ENCODE measurements around the gene CAMKMT.

Gene CAMKMT

DNA sequence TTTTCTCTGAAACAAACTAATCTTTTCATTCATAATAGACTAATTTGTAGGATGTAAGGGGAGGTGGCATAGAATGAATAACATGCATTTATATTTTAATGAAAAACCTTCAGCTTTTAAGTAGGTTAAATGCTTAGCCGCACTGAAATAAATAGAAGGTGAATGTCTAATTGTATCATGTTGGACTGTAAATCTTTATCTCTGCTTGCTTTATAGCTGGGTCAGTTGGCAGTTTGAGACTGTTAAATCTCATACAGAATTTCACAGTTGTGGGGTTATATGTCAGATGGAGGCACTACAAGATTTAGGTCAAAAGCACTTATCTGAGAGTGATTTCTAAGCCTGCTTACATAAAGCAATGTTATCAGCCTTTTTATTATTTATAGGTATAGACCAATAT lies 405.0 kb downstream of the CAMKMT start:
- in situ Hi-C loops (cut with MboI; ENCODE audit: low sequenced_read_pairs), result no loop called here

DNA sequence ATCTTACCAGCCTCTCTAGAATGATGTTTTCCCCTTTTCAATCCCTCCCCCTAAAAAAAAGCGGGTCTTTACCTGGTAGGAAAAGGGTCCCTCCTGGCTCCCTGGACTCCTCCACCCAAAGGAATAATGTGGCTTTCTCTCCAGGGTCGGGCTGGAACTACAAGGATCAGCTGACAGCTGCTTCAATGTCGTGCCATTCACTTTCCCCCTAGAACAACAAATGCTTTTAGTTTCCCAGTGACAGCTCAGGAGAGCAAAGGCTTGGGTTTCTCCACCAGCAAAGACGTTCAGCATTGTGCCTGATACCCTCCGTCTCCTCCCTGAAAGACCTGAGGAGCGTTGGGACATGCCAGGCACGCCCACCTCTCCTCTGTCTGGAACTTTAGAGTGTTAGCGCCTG lies 405.9 kb downstream of the CAMKMT start:
- in situ Hi-C loops (cut with MboI; ENCODE audit: low sequenced_read_pairs), result no loop called here

DNA sequence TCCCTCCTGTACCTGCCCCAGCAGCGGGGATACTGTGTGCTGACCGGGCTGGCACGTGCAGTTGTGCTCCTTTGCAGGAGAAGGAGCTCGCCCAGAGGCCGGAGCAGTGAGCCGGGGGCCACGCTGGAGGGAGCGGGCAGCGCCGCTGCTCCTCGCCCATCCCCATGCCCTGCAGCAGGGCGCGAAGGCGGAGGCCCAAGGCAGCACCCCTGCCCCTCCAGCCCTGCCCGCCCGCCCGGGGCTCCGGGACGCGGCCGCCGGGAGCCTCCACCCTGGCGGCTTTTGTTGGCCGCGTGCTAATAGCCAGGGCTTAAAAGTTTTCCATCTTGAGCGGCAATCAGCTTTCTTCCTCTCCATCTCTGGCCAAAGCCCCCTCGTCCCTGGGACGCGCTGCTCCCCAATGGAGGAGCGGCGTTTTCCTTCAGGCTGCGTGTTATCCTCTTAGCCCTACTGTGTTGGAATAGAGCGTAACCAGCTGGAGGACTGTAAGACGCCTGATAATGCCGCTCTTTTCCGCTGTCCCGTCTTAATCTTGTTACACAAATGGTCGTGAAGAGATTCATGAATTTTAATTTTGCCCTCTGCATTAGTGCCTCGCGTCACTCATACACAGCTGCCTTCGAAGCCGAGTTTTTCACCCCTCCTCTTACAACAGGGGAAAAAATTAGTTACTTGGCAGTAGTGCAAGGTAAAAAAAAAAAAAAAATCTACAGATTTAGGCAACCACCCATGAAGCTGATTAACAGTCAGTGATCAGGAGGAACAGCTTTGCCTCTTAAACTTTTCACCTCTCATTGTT lies 406.9 kb downstream of the CAMKMT start:
- in situ Hi-C loops (cut with MboI; ENCODE audit: low sequenced_read_pairs), result no loop called here

DNA sequence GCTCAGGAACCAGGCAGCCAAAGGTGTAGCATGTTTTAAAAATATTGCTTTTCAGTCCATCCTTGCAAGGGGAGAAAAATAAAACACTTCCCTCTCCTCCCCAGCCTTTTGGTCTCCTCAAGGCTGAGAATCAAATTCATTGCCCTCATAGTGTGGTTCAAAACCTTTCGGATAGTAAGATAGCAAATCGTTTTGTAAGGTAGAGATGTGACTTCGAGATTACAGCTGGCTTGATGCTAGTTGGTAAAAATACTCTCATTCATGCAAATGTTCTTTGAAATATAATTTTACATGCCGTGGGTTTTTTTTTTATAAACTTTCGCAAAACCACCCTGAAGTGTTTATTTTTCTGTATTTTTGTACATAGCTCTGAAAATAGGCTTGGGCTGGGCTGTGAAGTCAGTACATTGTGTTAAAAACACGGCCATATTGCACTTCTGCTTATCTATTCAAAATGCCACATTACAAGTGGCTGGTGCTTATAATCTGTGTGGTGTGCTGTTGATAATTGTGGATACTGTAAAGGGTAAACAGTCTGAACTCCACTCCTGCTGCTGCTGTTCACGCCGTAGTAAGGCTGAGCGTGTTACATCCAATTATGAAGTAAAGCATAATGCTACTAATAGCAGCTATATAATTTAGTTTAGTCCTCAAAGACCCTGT lies 407.7 kb downstream of the CAMKMT start:
- in situ Hi-C loops (cut with MboI; ENCODE audit: low sequenced_read_pairs), result no loop called here

DNA sequence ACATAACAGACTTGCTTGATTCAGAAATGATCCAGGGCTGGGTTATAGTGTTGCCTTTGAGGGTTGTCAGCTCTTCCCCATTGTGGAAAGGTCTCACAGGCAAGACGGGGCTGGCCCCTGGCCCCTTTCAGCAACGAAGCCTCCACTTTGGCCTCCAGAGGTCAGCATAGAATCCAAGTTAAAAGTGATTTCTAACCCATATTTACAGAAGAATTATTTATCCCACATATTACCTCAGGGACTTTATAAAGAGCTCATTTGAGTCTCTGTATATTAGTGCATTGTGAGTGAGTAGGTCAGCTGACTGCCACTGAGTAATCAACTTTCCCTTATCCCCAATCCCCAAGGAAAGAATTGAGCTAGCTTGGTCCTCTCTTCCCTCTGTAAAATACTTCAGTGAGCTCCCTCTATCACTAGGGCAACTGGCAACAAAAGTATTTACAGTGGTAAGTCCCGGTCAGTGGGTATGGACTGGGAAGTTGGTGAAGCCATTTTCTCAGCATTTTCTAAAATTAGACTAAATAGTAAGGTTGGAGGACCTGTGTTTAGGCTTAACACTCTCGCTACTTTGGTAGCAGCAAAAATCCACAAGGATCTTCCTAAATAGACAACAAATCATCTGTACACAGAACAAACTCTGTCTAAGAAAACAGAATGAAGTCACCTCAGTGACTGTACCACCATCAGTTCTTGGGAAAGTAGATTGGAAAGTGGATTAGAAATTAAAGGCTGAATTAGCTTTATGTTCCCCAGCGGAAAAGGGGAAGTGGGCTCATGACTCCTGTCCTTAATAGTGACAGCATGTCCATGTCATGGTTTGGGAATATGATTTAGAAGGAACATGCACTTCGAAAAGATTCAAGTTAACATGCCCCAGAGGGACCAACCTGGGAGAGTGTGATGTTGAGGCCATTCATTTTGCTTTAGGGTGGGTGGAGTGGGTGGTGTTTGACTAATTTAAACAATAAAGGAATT lies 408.8 kb downstream of the CAMKMT start:
- in situ Hi-C loops (cut with MboI; ENCODE audit: low sequenced_read_pairs), result no loop called here

DNA sequence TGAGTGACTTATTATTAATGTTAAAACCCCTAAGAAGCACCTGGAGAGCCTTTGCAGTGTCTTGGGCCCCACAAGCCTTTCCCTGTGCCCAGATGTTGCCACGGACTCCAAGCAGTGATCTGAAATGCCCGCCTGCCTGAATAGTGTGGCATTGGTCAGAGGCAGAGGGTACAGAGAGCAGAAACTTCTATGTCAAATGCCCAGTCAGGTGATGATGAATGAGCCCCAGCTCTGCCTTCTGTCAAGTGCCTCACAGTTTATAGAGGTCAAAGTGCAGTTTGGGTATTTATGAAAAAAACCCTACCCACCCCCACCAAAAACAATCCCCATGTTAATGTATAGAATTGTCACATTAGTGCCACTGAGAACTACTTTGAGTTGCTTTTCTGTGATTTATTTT lies 409.8 kb downstream of the CAMKMT start:
- in situ Hi-C loops (cut with MboI; ENCODE audit: low sequenced_read_pairs), result no loop called here

DNA sequence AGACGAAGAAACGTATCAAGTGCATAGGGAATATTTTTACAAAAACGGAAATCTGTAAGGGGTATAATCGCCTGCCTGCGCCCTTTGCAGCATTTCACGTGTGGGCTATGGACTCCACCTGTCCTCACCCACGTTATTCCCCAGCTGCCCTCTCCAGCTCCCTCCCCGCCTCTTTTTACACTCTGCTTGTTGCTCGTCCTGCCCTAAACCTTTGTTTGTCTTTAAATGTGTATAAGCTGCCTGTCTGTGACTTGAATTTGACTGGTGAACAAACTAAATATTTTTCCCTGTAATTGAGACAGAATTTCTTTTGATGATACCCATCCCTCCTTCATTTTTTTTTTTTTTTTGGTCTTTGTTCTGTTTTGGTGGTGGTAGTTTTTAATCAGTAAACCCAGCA lies 410.4 kb downstream of the CAMKMT start:
- in situ Hi-C loops (cut with MboI; ENCODE audit: low sequenced_read_pairs), result no loop called here

DNA sequence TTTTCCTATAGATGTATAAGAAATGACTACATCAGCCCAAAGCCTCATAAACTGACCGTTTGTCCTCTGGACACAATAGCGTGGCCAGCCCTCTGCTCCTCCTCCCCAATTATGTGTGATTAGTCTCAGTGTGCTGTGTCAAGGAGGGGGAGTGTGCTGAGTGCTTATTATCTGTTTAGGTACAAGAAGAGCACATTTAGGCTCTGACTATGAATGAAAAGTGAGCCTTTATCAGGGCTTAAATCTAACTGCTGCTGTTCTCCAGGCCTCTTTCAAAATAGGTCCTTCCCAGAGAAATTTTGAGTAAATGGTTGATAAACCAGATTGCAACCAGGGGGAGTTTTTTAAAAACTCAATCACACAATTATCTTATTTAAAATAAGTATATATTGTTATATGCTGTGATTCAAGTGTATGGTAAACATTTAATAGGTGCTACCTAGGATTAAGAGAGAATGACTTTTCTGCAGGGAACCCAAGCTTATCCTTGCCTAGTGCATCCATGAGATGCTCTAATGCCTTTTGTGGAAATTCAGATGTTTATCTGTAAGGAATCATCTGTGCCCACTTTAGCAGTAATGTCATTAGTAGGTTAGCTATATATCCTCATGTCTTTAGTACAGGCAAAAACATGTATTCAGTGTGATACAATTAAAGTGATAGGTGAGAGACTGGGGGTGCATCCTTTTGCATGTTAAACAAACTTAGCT lies 411.1 kb downstream of the CAMKMT start:
- in situ Hi-C loops (cut with MboI; ENCODE audit: low sequenced_read_pairs), result no loop called here

DNA sequence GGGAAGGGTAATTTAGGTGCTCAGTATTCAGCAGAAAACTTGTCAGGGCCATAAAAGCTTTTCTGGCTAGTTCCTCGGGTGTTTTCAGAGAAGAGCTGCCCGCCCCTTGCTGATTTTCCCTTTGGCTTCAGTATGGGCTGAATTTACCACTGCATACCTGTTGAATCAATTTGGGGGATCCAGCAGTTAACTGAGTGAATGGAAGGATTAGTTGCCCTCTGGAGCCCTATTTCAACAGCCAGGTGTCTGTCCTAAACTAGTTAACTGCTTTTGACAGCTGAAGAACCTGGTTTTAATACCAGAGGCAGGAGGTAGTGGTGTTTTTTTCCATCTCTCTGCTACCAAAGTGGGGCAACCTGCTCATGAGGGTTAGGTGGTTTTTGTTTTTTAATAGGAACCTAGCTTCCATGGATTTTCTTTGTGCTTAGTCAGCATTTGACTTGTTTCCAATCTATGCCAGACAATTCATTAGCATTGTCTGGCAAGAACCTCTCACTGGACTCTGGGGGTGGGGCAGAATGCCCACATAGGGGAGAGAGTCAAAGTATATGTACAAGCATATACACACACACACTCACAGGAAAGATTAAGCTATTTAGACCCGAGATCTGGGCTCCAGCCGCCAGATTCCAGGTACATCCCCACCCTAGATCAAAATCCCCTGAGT lies 413.2 kb downstream of the CAMKMT start:
- in situ Hi-C loops (cut with MboI; ENCODE audit: low sequenced_read_pairs), result no loop called here

DNA sequence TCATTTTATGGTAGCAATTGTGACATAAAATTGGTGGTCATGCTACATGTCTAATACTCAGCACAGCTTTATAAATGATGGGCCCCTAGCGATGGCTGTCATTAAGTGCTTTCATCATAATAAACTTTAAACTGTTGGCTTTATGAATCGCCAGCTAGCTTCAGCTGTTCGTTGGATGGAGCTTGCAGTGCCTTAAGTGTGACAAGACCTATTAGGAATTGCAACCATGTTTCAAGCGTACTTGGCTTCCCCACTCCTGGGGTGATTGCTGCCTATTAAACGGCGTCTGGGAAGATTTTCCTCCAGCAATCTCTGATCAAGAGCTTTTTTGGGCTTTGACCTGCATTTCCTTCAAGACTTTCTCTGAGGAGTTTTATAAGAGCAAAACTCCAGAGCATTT lies 415.3 kb downstream of the CAMKMT start:
- in situ Hi-C loops (cut with MboI; ENCODE audit: low sequenced_read_pairs), result no loop called here

DNA sequence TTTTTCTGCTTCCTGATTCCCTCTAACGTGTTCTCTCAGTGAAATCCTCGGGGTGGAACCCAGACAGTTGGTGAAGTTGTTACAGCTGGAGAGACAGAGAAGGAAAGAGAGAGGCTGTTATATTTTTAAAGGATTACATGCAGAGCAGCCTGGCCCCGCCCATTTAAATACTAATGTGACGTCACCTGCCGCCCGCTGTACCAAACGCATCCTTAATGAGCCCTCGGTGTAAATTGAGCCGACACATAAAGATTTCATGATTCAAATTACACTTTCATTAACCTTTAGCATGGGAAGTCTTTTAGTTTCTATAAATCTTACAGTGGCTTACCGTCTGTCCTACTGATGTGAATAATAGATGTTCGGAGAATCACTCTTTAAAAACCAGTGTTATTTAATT lies 415.8 kb downstream of the CAMKMT start:
- in situ Hi-C loops (cut with MboI; ENCODE audit: low sequenced_read_pairs), result no loop called here

DNA sequence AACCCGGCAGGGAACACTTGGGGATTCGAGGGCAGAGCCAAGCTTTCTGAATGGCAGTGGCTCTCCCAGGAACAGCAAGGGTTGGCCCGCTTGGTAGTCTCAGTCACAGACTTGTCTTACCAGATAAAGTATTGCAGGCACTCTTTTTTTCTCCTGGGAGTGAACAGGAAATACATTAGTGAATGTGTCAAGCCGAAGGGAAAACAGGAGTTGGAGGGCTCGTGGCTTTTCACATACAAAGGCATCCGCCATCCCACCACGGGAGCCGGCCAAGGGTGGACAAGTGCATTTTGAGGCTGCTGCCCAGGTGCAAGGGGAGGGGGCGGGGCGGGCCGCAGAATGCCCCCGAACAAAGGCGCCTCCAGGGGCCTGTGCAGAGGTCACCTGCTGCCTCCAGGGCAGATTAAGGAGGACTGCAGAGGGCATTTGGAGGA lies 416.5 kb downstream of the CAMKMT start:
- in situ Hi-C loops (cut with MboI; ENCODE audit: low sequenced_read_pairs), result no loop called here

DNA sequence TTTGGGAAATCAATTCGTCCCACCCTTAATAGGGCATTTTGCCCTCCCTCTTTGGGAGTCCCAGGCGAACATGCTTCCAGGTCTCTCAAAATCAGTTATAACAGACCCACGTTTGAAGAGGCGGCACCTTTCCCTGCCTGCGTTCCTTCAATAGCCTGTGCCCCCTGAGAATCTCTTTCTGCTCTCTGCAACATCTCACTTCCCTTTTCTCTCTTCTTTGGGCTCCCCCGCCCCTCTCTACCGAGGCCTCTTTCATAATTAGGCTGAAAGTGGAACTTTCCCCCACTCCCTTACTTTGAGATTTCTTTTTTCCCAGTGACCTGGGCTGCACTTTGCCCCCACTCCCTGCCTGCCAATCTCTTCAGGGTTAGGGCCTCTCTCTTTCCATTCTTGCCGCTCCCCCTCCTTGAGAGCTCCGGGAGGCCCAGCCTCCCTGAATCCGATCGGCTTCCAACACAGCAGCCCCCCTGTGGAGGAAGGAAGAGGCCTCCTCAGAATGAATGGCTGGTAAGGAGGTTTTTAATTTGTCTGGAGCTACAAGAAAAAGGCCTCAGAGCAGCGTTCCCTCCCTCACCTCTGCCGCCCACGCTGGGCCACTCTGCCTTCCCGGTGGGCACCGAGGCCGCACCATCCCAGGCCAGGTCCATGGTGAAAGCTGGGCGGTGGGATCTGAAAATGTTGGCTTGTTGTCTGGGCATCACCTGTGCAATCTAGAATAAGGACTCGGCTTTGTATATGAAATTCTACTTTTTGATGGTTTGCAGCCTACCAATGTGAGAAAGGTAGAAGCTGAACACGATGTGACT lies 417.1 kb downstream of the CAMKMT start:
- in situ Hi-C loops (cut with MboI; ENCODE audit: low sequenced_read_pairs), result no loop called here

DNA sequence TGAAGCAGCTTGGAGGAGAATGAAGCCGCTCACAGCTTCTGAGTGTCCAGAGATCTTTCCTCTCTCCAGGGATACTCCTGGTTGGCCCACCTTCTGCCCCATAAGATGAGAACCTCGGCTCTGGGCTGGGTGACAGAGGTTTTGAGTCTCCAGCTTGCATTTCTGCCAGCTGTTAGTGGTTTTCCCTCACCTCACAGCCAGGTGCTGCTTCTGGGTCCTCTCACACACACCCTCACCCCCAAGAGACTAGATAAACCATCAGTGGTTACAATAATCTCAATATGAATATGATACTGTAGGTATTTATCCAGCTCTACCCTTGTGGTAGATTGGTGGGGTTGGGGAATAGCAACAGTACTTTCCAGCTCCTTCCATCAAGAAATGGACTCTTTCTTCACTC lies 418.0 kb downstream of the CAMKMT start:
- in situ Hi-C loops (cut with MboI; ENCODE audit: low sequenced_read_pairs), result no loop called here

DNA sequence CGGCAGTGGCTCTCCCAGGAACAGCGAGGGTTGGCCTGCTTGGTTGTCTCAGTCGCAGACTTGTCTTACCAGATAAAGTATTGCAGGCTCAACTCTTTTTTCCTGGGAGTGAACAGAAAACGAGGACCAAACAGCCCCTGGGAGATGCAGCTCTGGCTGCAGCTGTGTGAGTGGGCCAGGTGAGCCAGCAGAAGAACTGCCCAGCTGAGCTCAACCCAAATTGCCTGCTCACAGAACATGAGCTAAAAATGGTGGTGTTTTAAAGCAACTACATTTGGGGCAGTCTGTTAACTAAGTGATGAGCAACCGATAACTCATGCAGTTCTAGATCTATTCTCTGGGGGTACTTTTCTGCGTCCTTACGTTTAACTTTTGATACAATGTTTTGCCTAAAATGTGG lies 418.7 kb downstream of the CAMKMT start:
- in situ Hi-C loops (cut with MboI; ENCODE audit: low sequenced_read_pairs), result no loop called here

DNA sequence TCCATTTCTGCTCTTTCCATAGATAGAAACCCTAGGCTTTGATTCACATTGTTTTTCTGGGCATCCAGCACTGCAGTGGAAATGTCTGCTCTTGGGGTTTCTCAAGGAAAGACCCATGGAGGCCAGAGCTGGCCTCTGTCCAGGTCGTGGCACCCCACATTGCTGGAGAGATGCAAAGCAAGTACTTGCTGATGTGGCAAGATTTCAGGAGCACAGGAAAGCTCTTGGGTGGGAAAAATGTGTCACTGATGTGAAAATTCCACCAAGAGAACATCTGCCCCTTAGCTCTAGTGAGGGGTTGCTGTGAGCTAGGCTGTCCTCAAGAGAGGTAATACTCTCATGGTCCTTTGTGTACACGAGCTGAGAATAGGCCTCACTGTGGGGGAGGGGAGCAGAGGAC lies 423.7 kb downstream of the CAMKMT start:
- in situ Hi-C loops (cut with MboI; ENCODE audit: low sequenced_read_pairs), result no loop called here

DNA sequence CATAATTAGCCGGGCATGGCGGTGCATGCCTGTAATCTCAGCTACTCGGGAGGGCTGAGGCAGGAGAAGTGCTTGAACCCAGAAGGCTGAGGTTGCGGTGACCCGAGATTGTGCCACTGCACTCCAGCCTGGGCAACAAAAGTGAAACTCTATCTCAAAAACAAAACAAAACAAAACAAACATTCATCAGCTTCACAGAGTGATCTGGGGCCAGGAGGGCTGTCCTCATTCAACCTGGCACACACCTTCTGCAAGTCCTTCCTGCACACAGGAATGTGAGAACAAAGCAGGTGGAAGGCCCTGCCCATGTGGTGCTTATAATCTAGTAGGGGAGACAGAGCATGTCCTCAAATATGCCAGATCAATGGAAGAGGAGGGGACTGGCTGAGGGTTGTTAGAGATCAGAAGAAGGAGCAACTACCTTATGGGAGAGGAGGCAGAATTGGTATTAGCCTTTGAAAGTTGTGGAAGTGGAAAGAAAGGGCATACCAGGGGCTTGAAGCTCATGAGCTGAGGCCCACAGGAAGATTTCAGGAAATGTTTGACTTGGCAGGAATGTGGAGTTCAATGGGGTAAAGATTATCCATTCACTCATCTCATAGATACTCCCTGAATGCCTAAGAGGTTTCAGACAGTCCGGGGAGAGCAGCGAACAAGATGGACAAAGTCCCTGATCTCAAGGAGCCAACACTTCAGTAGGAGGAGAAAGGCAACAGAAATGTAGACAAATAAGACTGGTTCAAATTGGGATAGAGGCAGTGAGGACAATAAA lies 424.5 kb downstream of the CAMKMT start:
- in situ Hi-C loops (cut with MboI; ENCODE audit: low sequenced_read_pairs), result no loop called here

DNA sequence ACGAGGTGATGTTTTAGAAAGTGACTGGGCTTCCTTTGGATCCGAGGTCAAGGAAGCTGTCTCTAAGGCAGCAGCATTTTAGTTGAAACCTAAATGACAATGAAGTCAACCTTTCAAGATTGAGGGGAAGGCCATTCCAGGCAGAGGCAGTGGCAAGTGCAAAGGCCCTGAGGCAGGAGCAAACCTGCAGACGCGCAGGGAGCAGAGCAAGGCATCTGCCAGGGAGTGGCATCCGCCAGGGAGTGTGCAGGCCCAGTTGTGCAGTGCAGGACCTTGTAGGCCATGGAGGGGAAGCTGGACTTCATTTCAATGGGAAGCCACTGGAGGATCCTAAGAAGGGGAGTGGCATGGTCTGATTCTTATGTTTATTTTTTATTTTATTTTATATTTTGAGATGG lies 425.1 kb downstream of the CAMKMT start:
- in situ Hi-C loops (cut with MboI; ENCODE audit: low sequenced_read_pairs), result no loop called here

DNA sequence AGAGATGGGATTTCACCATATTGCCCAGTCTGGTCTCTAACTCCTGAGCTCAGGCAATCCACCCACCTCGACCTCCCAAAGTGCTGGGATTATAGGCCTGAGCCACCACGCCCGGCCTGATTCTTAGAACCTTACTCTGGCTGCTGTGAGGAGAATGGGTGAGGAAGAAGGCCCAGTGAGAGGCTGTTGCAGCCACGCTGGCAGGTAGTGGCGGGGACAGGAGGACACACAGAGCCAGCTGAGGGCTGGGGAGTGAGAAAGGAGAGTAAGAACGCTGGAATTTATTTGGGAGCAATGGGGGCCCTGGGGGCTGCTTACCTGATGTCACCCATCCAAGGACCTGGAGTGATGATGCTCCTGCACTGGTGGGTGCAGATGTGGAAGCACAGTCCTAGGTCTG lies 425.9 kb downstream of the CAMKMT start:
- in situ Hi-C loops (cut with MboI; ENCODE audit: low sequenced_read_pairs), result no loop called here
